ENCODE data around the gene RNASEH2C. TPM values are rescaled to one million over a fixed set of nuclear protein-coding genes. Genes with fewer than 3 reads are reported as not detected.
"Not testable (repeated sequence)": the region's sequence is repeated elsewhere in the genome, so short reads cannot be mapped to it uniquely, and the experiment has no call there.

Gene RNASEH2C
- polyA plus RNA-seq, 1 experiment, result 14.2 TPM

DNA sequence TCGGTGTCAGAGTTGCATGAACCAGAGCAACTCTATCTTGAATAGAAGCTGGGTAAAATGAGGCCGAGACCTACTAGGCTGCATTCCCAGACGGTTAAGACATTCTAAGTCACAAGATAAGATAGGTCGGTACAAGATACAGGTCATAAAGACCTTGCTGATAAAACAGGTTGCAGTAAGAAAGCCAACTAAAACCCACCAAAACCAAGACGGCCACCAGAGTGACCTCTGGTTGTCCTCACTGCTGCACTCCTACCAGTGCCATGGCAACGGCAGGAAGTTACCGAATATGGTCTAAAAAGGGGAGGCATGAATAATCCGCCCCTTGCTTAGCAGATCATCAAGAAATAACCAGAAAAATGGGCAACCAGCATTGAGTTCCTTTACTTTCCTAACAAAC, 10.9 kb downstream of the RNASEH2C start:
- no peak overlapping the region for H3K27ac ChIP-seq (ENCODE audit: low read depth, low read length)
- peaks cover 7% of the 10 kb centered on the region for H3K27me3 ChIP-seq (ENCODE audit: control insufficient read depth, insufficient read depth, low read length)
- TF ChIP-seq CTCF (IDR thresholded peaks at IDR 0.05; ENCODE audit: low read depth, low read length), result no peak
- no peak overlapping the region for H3K4me3 ChIP-seq (ENCODE audit: low read depth, low read length)
- H3K9me3 ChIP-seq (ENCODE audit: control insufficient read depth, insufficient read depth, low read length), result no peaks in the 10 kb centered on the region
- CTCF ChIA-PET, result interaction anchor here (0.6 to 4.5 kb wide), 2 partner anchors 108 to 115 kb away, joined by 4 to 59 read pairs; no protein-coding TSS in a partner anchor
- no peak for DNase-seq (ENCODE audit: low read depth, low spot score)
- POLR2A ChIA-PET, result interaction anchor here (0.7 kb wide), 1 partner anchor 313 kb away, joined by 5 read pairs; no protein-coding TSS in a partner anchor

- no peak for DNase-seq (ENCODE audit: low read depth, low spot score)
- no peaks in the 10 kb centered on the region for H3K9me3 ChIP-seq (ENCODE audit: control insufficient read depth, insufficient read depth, low read length)
- CTCF ChIA-PET, result no interaction called here
- POLR2A ChIA-PET, result interaction anchor here (0.7 kb wide), 1 partner anchor 58 kb away, joined by 4 read pairs; no protein-coding TSS in a partner anchor
- no peak for TF ChIP-seq CTCF (IDR thresholded peaks at IDR 0.05; ENCODE audit: low read depth, low read length)
- no peak overlapping the region for H3K4me3 ChIP-seq (ENCODE audit: low read depth, low read length)
- no peak overlapping the region for H3K27ac ChIP-seq (ENCODE audit: low read depth, low read length)
- H3K27me3 ChIP-seq (ENCODE audit: control insufficient read depth, insufficient read depth, low read length), result peaks cover 11% of the 10 kb centered on the region
Observed at GRCh38 chr11:65708451-65708850, 12.1 kb downstream of the RNASEH2C start.

DNA sequence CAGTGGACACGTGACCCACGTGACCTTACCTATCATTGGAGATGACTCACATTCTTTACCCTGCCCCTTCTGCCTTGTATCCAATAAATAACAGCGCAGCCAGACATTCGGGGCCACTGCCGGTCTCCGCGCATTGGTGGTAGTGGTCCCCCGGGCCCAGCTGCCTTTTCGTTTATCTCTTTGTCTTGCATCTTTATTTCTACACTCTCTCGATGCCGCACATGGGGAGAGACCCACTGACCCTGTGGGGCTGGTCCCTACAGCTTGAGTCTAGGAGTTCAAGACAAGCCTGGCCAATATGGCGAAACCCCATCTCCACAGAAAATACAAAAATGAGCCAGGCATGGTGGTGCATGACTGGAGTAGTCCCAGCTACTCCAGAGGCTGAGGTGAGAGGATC, 13.6 kb downstream of the RNASEH2C start:
- H3K27ac ChIP-seq (ENCODE audit: low read depth, low read length); H3K9me3 ChIP-seq (ENCODE audit: control insufficient read depth, insufficient read depth, low read length); DNase-seq (ENCODE audit: low read depth, low spot score); POLR2A ChIA-PET; H3K4me3 ChIP-seq (ENCODE audit: low read depth, low read length): not testable (repeated sequence)
- CTCF ChIA-PET, result interaction anchor here (0.9 to 4.1 kb wide), 2 partner anchors 111 to 178 kb away, joined by 3 to 35 read pairs; no protein-coding TSS in a partner anchor
- peaks cover 22% of the 10 kb centered on the region for H3K27me3 ChIP-seq (ENCODE audit: control insufficient read depth, insufficient read depth, low read length)

GRCh38 chr11:65706303-65706763, 14.3 kb downstream of the RNASEH2C start:
- H3K27ac ChIP-seq (ENCODE audit: low read depth, low read length); POLR2A ChIA-PET; DNase-seq (ENCODE audit: low read depth, low spot score); H3K9me3 ChIP-seq (ENCODE audit: control insufficient read depth, insufficient read depth, low read length); H3K4me3 ChIP-seq (ENCODE audit: low read depth, low read length): not testable (repeated sequence)
- H3K27me3 ChIP-seq (ENCODE audit: control insufficient read depth, insufficient read depth, low read length), result peaks cover 26% of the 10 kb centered on the region
- peak; percentile 55 for TF ChIP-seq CTCF (IDR thresholded peaks at IDR 0.05; ENCODE audit: low read depth, low read length)
- CTCF ChIA-PET, result interaction anchor here (0.7 to 4.1 kb wide), 10 partner anchors 13 to 316 kb away, joined by 3 to 35 read pairs (median 3); partner anchors contain the start of gene SNX32

GRCh38 chr11:65703846-65704245, 16.8 kb downstream of the RNASEH2C start:
- DNase-seq (ENCODE audit: low read depth, low spot score), result no peak
- no peak for TF ChIP-seq CTCF (IDR thresholded peaks at IDR 0.05; ENCODE audit: low read depth, low read length)
- ChIA-PET CTCF (interaction anchor here (0.5 to 4.1 kb wide), 5 partner anchors 76 to 441 kb away, joined by 3 to 35 read pairs (median 4); no protein-coding TSS in a partner anchor), POLR2A (interaction anchor here (0.7 kb wide), 1 partner anchor 40 kb away, joined by 3 read pairs; no protein-coding TSS in a partner anchor)
- H3K27ac ChIP-seq (ENCODE audit: low read depth, low read length), result no peak overlapping the region
- H3K27me3 ChIP-seq (ENCODE audit: control insufficient read depth, insufficient read depth, low read length), result peaks cover 36% of the 10 kb centered on the region
- no peaks in the 10 kb centered on the region for H3K9me3 ChIP-seq (ENCODE audit: control insufficient read depth, insufficient read depth, low read length)
- no peak overlapping the region for H3K4me3 ChIP-seq (ENCODE audit: low read depth, low read length)
